Ishikawa (cell line): ENCODE measurements around the gene TAGLN3.

Experiments
- CREB1 ChIP-seq: IDR thresholded peaks from 2 replicates; pipeline ENCODE4 v1.6.1; 2012; ENCODE audit warnings: low read depth
- EP300 ChIP-seq: IDR thresholded peaks from 2 replicates; pipeline ENCODE4 v1.6.1; 2012; ENCODE audit warnings: borderline replicate concordance
- REST ChIP-seq: IDR thresholded peaks from 2 replicates; pipeline ENCODE4 v1.6.1; 2012; ENCODE audit warnings: low read depth, mild to moderate bottlenecking
- TAF1 ChIP-seq: IDR thresholded peaks from 2 replicates; pipeline ENCODE4 v1.6.1; 2012; ENCODE audit warnings: low read depth, mild to moderate bottlenecking
- YY1 ChIP-seq: IDR thresholded peaks from 2 replicates; pipeline ENCODE4 v1.6.1; 2012; ENCODE audit warnings: low read depth
- ZBTB7A ChIP-seq: IDR thresholded peaks from 2 replicates; pipeline ENCODE4 v1.6.1; 2012; ENCODE audit warnings: low read depth

DNA sequence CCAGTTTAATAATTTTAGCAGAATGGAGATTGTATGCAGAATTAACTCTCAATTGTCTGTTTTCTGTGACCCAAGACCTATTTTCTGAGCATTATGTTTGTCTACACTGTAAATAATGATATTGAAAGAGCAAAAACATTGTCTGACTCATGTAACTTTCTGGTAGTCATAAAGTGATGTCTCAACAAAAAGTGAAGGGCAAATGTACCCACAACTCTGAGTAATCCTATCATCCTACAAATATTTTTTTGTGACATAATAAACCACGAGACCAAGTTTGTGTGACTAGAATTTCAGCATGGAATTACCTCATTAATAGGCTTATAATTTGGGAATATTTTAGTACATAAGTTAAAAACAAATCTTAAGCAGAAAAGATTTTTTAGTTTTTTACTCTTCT, 35.3 kb upstream of the TAGLN3 start:
- TF ChIP-seq EP300 (no peak), YY1 (no peak), CREB1 (no peak), ZBTB7A (no peak), TAF1 (no peak), REST (no peak)
